Mesendoderm (in vitro differentiated cells): Measurements from ENCODE around the gene LONP2. TPM values are rescaled to one million over a fixed set of nuclear protein-coding genes. Genes with fewer than 3 reads are reported as not detected.

Experiments
- DNase-seq: peaks from one replicate; pipeline ENCODE4 v3.0.0; 2013
- H2AK5ac ChIP-seq: 2 replicates; pipeline ENCODE4 v1.6.1; 2013; ENCODE audit warnings: low read length, inconsistent platforms
- H2BK120ac ChIP-seq: 2 replicates; pipeline ENCODE4 v1.6.1; 2013; ENCODE audit warnings: low read depth, mild to moderate bottlenecking, low read length, moderate library complexity, mixed read lengths
- H2BK15ac ChIP-seq: replicated peaks from 2 replicates; pipeline ENCODE4 v1.6.1; 2013; ENCODE audit warnings: low read depth, mild to moderate bottlenecking, moderate library complexity
- H2BK5ac ChIP-seq: 2 replicates; pipeline ENCODE4 v1.6.1; 2013; ENCODE audit warnings: low read length, inconsistent platforms
- H3K18ac ChIP-seq: 2 replicates; pipeline ENCODE4 v1.6.1; 2013; ENCODE audit warnings: mild to moderate bottlenecking, low read length, mixed read lengths
- H3K23ac ChIP-seq: one replicate; pipeline ENCODE4 v1.6.1; 2013; ENCODE audit warnings: low read length
- H3K27ac ChIP-seq: 2 replicates; pipeline ENCODE4 v1.5.1; 2013; ENCODE audit warnings: low read depth, mild to moderate bottlenecking, inconsistent platforms, low read length, moderate library complexity
- H3K27me3 ChIP-seq: 2 replicates; pipeline ENCODE4 v1.6.1; 2013; ENCODE audit warnings: low read length, control low read depth, mild to moderate bottlenecking, inconsistent platforms; ENCODE audit not compliant: insufficient read depth, poor library complexity
- H3K36me3 ChIP-seq: 2 replicates; pipeline ENCODE4 v1.6.1; 2013; ENCODE audit warnings: low read length, inconsistent platforms; ENCODE audit not compliant: control insufficient read depth, insufficient read depth
- H3K4ac ChIP-seq: one replicate; pipeline ENCODE4 v1.6.1; 2013; ENCODE audit warnings: low read depth, mild to moderate bottlenecking, low read length, moderate library complexity
- H3K4me1 ChIP-seq: 2 replicates; pipeline ENCODE4 v1.6.1; 2013; ENCODE audit warnings: low read depth, low read length, inconsistent platforms; ENCODE audit not compliant: control insufficient read depth
- H3K4me2 ChIP-seq: 2 replicates; pipeline ENCODE4 v1.6.1; 2013; ENCODE audit warnings: low read length
- H3K4me3 ChIP-seq: 2 replicates; pipeline ENCODE4 v1.5.1; 2013; ENCODE audit warnings: mild to moderate bottlenecking, low read length
- H3K56ac ChIP-seq: one replicate; pipeline ENCODE4 v1.6.1; 2013; ENCODE audit warnings: low read length
- H3K79me1 ChIP-seq: 2 replicates; pipeline ENCODE4 v1.6.1; 2013; ENCODE audit warnings: low read length, inconsistent platforms
- H3K79me2 ChIP-seq: 2 replicates; pipeline ENCODE4 v1.6.1; 2013; ENCODE audit warnings: mild to moderate bottlenecking, low read length; ENCODE audit not compliant: control insufficient read depth, insufficient read depth
- H3K9ac ChIP-seq: 2 replicates; pipeline ENCODE4 v1.6.1; 2013; ENCODE audit warnings: low read length, inconsistent platforms
- H4K5ac ChIP-seq: one replicate; pipeline ENCODE4 v1.6.1; 2013; ENCODE audit warnings: low read length
- H4K8ac ChIP-seq: one replicate; pipeline ENCODE4 v1.6.1; 2013; ENCODE audit warnings: low read depth, mild to moderate bottlenecking, control low read depth, low read length, moderate library complexity
- WGBS: extraction: QIAGEN DNeasy Blood & Tissue Kit; methylation state at CpG from one replicate; pipeline ENCODE4 v1.1.7; 2013; ENCODE audit warnings: low lambda C conversion rate, missing lambda C conversion rate; ENCODE audit not compliant: insufficient coverage; ENCODE audit errors: extremely low coverage; 5-methylcytosine and 5-hydroxymethylcytosine counted together
- polyA plus RNA-seq, 2 experiments: library from polyadenylated mRNA; stranded (reverse); fragments of 200-250 nt; gene quantifications; one replicate each; pipeline ENCODE4 v1.2.3, GENCODE V29; 2013

The LONP2 gene, protein sequence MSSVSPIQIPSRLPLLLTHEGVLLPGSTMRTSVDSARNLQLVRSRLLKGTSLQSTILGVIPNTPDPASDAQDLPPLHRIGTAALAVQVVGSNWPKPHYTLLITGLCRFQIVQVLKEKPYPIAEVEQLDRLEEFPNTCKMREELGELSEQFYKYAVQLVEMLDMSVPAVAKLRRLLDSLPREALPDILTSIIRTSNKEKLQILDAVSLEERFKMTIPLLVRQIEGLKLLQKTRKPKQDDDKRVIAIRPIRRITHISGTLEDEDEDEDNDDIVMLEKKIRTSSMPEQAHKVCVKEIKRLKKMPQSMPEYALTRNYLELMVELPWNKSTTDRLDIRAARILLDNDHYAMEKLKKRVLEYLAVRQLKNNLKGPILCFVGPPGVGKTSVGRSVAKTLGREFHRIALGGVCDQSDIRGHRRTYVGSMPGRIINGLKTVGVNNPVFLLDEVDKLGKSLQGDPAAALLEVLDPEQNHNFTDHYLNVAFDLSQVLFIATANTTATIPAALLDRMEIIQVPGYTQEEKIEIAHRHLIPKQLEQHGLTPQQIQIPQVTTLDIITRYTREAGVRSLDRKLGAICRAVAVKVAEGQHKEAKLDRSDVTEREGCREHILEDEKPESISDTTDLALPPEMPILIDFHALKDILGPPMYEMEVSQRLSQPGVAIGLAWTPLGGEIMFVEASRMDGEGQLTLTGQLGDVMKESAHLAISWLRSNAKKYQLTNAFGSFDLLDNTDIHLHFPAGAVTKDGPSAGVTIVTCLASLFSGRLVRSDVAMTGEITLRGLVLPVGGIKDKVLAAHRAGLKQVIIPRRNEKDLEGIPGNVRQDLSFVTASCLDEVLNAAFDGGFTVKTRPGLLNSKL
- 10.4 TPM for polyA plus RNA-seq (2013, experiment 1 of 2)
- 10.0 TPM for polyA plus RNA-seq (2013, experiment 2 of 2)

DNA sequence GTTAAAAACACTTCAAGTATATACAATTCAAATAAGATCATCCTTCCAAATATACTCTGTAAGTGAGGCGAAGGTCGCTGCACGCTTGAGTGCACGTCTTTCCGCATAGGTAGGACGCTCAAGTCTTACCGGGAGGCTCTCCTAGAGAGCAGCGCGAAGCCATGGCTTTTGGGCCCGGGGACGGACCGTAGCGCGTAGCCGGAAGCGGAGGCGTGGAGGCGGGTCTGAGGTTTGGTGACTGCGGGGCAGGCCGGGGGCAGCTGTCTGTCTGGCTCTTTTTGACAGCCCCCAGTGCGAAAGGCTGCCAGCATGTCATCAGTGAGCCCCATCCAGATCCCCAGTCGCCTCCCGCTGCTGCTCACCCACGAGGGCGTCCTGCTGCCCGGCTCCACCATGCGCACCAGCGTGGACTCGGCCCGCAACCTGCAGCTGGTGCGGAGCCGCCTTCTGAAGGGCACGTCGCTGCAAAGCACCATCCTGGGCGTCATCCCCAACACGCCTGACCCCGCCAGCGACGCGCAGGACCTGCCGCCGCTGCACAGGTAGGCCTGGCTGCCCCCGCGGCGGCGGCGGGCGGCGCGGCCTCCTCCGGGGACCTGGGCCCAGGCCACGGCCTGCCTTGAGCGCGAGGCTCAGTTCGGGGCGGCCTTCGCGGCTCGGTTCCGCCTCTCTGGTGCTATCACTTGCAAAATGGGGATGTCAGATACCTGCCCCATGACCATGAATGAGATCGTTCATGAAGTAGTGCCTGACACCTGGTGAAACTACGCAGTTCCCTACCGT, at the start of gene LONP2:
Gene LONP2, plus strand, starts transcription at position 221 of the 783 bp plus-strand sequence. Its CDS starts 89 bp downstream, at position 310.
- peaks cover 11% of the 10 kb centered on the region for H3K79me1 ChIP-seq
- no peak within 1 kb of the TSS for H2BK120ac ChIP-seq
- H4K8ac ChIP-seq, result peak within 1 kb of the TSS; percentile 0
- peak within 1 kb of the TSS; percentile 11 for H3K18ac ChIP-seq
- H4K5ac ChIP-seq, result no peak within 1 kb of the TSS
- peak within 1 kb of the TSS; percentile 53 for H3K4me2 ChIP-seq
- H2BK15ac ChIP-seq, result no peak within 1 kb of the TSS
- no peak within 1 kb of the TSS for H2AK5ac ChIP-seq
- H3K4me1 ChIP-seq, result no peaks in the 10 kb centered on the region
- no peak within 1 kb of the TSS for H2BK5ac ChIP-seq
- peak within 1 kb of the TSS; percentile 68 for H3K4me3 ChIP-seq
- no peaks in the 10 kb centered on the region for H3K36me3 ChIP-seq
- H3K4ac ChIP-seq, result no peak within 1 kb of the TSS
- H3K27me3 ChIP-seq, result no peaks in the 10 kb centered on the region
- peaks cover 9% of the 10 kb centered on the region for H3K79me2 ChIP-seq
- WGBS, result no CpG with 5 or more reads among the region's 63 CpGs
- peak within 1 kb of the TSS; percentile 82 for H3K9ac ChIP-seq
- DNase-seq, result peak; percentile 95
- H3K23ac ChIP-seq, result no peak within 1 kb of the TSS
- H3K27ac ChIP-seq, result peak within 1 kb of the TSS; percentile 63
- peak within 1 kb of the TSS; percentile 92 for H3K56ac ChIP-seq

GRCh38 chr16:48194828-48195556, 49.1 kb upstream of the LONP2 start:
- no CpG with 5 or more reads among the region's 5 CpGs for WGBS
- Histone ChIP-seq H4K5ac (no peak overlapping the region), H3K9ac (no peak overlapping the region), H3K18ac (no peak overlapping the region), H2BK15ac (no peak overlapping the region), H2BK5ac (no peak overlapping the region), H3K4me2 (no peak overlapping the region), H3K79me2 (no peaks in the 10 kb centered on the region), H2BK120ac (no peak overlapping the region), H3K4me3 (no peak overlapping the region), H3K23ac (no peak overlapping the region), H3K79me1 (no peaks in the 10 kb centered on the region), H2AK5ac (no peak overlapping the region), H4K8ac (no peak overlapping the region), H3K36me3 (no peaks in the 10 kb centered on the region), H3K27ac (no peak overlapping the region), H3K56ac (no peak overlapping the region), H3K4ac (no peak overlapping the region), H3K27me3 (no peaks in the 10 kb centered on the region), H3K4me1 (no peaks in the 10 kb centered on the region)
- no peak for DNase-seq

DNA sequence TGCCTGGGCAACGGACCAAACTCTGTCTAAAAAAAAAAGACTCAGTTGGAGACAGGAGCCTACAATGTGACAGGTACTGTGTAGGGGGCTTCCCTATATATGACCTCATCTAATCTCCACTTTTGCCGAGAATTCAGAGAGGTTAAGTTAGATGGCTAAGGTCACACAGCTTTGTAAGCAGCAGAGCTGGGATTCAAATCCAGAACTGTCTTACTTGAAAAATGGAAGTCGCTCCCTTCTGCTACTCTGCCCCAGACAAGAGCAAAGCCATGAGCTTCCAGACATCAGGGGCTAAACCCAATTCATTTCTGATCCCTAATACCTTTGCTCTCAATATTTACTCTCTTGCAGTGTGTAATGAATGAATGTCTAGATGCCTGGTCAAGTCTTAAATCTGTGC, 46.8 kb upstream of the LONP2 start:
- no peak overlapping the region for H3K18ac ChIP-seq
- no peak overlapping the region for H2BK15ac ChIP-seq
- no peak overlapping the region for H3K4me3 ChIP-seq
- H3K9ac ChIP-seq, result no peak overlapping the region
- H3K36me3 ChIP-seq, result no peaks in the 10 kb centered on the region
- no peak overlapping the region for H3K4ac ChIP-seq
- H2BK120ac ChIP-seq, result no peak overlapping the region
- H3K27me3 ChIP-seq, result no peaks in the 10 kb centered on the region
- H4K8ac ChIP-seq, result no peak overlapping the region
- H4K5ac ChIP-seq, result no peak overlapping the region
- no peak for DNase-seq
- no peak overlapping the region for H3K23ac ChIP-seq
- no peak overlapping the region for H3K56ac ChIP-seq
- H2BK5ac ChIP-seq, result no peak overlapping the region
- H3K4me2 ChIP-seq, result no peak overlapping the region
- no CpG with 5 or more reads among the region's 3 CpGs for WGBS
- no peaks in the 10 kb centered on the region for H3K4me1 ChIP-seq
- H3K79me2 ChIP-seq, result no peaks in the 10 kb centered on the region
- H2AK5ac ChIP-seq, result no peak overlapping the region
- H3K79me1 ChIP-seq, result no peaks in the 10 kb centered on the region
- no peak overlapping the region for H3K27ac ChIP-seq

- no peak overlapping the region for H4K8ac ChIP-seq
- no CpG with 5 or more reads among the region's 6 CpGs for WGBS
- H4K5ac ChIP-seq, result no peak overlapping the region
- no peaks in the 10 kb centered on the region for H3K4me1 ChIP-seq
- no peak overlapping the region for H3K56ac ChIP-seq
- H3K27ac ChIP-seq, result no peak overlapping the region
- no peaks in the 10 kb centered on the region for H3K79me2 ChIP-seq
- no peaks in the 10 kb centered on the region for H3K79me1 ChIP-seq
- H3K23ac ChIP-seq, result no peak overlapping the region
- no peak overlapping the region for H3K4me3 ChIP-seq
- no peak overlapping the region for H2BK5ac ChIP-seq
- no peaks in the 10 kb centered on the region for H3K36me3 ChIP-seq
- no peak overlapping the region for H2AK5ac ChIP-seq
- H3K18ac ChIP-seq, result no peak overlapping the region
- no peak overlapping the region for H2BK120ac ChIP-seq
- H3K4ac ChIP-seq, result no peak overlapping the region
- H3K27me3 ChIP-seq, result no peaks in the 10 kb centered on the region
- no peak overlapping the region for H3K4me2 ChIP-seq
- no peak for DNase-seq
- no peak overlapping the region for H2BK15ac ChIP-seq
- H3K9ac ChIP-seq, result no peak overlapping the region
Observed at GRCh38 chr16:48201515-48202201, 42.4 kb upstream of the LONP2 start.
